Neutrophil (primary cell): ENCODE data around the gene KIF5A.

Experiments used
- H3K27ac ChIP-seq: fragments of 200-600 bp; sonication (generic); 2 replicates; pipeline ENCODE4 v1.5.1; 2016; ENCODE audit warnings: mild to moderate bottlenecking, moderate library complexity
- H3K27me3 ChIP-seq: fragments of 200-600 bp; sonication (generic); 2 replicates; pipeline ENCODE4 v1.6.0; 2016; ENCODE audit warnings: mild to moderate bottlenecking
- H3K36me3 ChIP-seq: fragments of 200-600 bp; sonication (generic); 2 replicates; pipeline ENCODE4 v1.5.1; 2017
- H3K4me1 ChIP-seq, 2 experiments: fragments of 200-600 bp in 1 of 2; sonication (generic) in 1 of 2; 1 replicate in 1 of 2; 2 replicates in 1 of 2; pipeline versions ENCODE4 v1.5.1 to v1.6.1; 2013 to 2016; ENCODE audit warnings: low read depth in 1 of 2, low read length in 1 of 2, mild to moderate bottlenecking in 1 of 2, moderate library complexity in 1 of 2; ENCODE audit not compliant: control insufficient read depth in 1 of 2, insufficient read depth in 1 of 2
- H3K4me3 ChIP-seq, 2 experiments: fragments of 200-600 bp in 1 of 2; sonication (generic) in 1 of 2; 1 replicate in 1 of 2; 2 replicates in 1 of 2; pipeline ENCODE4 v1.5.1; 2013 to 2016; ENCODE audit warnings: low read depth in 1 of 2, low read length in 1 of 2, mild to moderate bottlenecking in 1 of 2, moderate library complexity in 1 of 2
- H3K9me3 ChIP-seq: fragments of 200-600 bp; sonication (generic); 2 replicates; pipeline ENCODE4 v1.5.1; 2016
- CTCF ChIP-seq: fragments of 200-600 bp; sonication (generic); IDR thresholded peaks from 2 replicates; pipeline ENCODE4 v1.5.1; 2016; ENCODE audit warnings: antibody characterized with exemption

KIF5A gene

GRCh38 chr12:57622293-57623245, 72.7 kb downstream of the KIF5A start:
- peaks cover 100% of the 10 kb centered on the region for H3K27me3 ChIP-seq
- no peaks in the 10 kb centered on the region for H3K9me3 ChIP-seq
- no peaks in the 10 kb centered on the region for H3K36me3 ChIP-seq
- H3K4me3 ChIP-seq = no peak overlapping the region
- peaks cover 20 to 28% of the 10 kb centered on the region in 2 experiments for H3K4me1 ChIP-seq
- no peak overlapping the region for H3K27ac ChIP-seq
- no peak for TF ChIP-seq CTCF

- no peak for TF ChIP-seq CTCF
- Histone ChIP-seq H3K27ac (no peak overlapping the region), H3K36me3 (no peaks in the 10 kb centered on the region), H3K27me3 (peaks cover 100% of the 10 kb centered on the region), H3K9me3 (no peaks in the 10 kb centered on the region), H3K4me1 (peaks cover 25 to 29% of the 10 kb centered on the region in 2 experiments), H3K4me3 (no peak overlapping the region)
Observed at GRCh38 chr12:57623385-57623784, 73.5 kb downstream of the KIF5A start.

GRCh38 chr12:57623811-57624390, 74.1 kb downstream of the KIF5A start:
- H3K9me3 ChIP-seq = no peaks in the 10 kb centered on the region
- H3K27me3 ChIP-seq = peaks cover 100% of the 10 kb centered on the region
- no peak for TF ChIP-seq CTCF
- H3K4me3 ChIP-seq = no peak overlapping the region
- H3K4me1 ChIP-seq = peaks cover 25 to 29% of the 10 kb centered on the region in 2 experiments
- no peaks in the 10 kb centered on the region for H3K36me3 ChIP-seq
- no peak overlapping the region for H3K27ac ChIP-seq

GRCh38 chr12:57624441-57625220, 74.8 kb downstream of the KIF5A start:
- TF ChIP-seq CTCF = no peak
- no peak overlapping the region for H3K4me3 ChIP-seq
- peaks cover 100% of the 10 kb centered on the region for H3K27me3 ChIP-seq

GRCh38 chr12:57625261-57626032, 75.6 kb downstream of the KIF5A start:
- Histone ChIP-seq H3K9me3 (no peaks in the 10 kb centered on the region), H3K36me3 (no peaks in the 10 kb centered on the region), H3K4me3 (no peak overlapping the region), H3K27ac (no peak overlapping the region), H3K27me3 (peaks cover 100% of the 10 kb centered on the region), H3K4me1 (peaks cover 21% of the 10 kb centered on the region in 2 experiments)
- TF ChIP-seq CTCF = no peak

More at GRCh38 chr12:57624441-57625220, 74.8 kb downstream of the KIF5A start:
- Histone ChIP-seq H3K36me3 (no peaks in the 10 kb centered on the region), H3K9me3 (no peaks in the 10 kb centered on the region), H3K27ac (no peak overlapping the region), H3K4me1 (peaks cover 22 to 25% of the 10 kb centered on the region in 2 experiments)
